Tibial artery (tissue), 4 donors: Measurements from ENCODE around the gene PAPSS2.

Source experiments
- DNase-seq, 2 donors: peaks; one replicate each; pipeline ENCODE4 v3.0.0-alpha.2; 2019
- H3K27ac ChIP-seq, 2 donors: fragments of 200-600 bp; sonication (generic) in 1 of 2; 1 replicate in 1 of 2; 2 replicates in 1 of 2; pipeline ENCODE4 v1.5.1; 2018 to 2019; ENCODE audit warnings: mild to moderate bottlenecking in 1 of 2
- H3K27me3 ChIP-seq, 2 donors: fragments of 200-600 bp; sonication (generic) in 1 of 2; one replicate each; pipeline versions ENCODE4 v1.5.1 to v1.6.0; 2016 to 2019
- H3K36me3 ChIP-seq, 3 donors: fragments of 200-600 bp; sonication (generic) in 2 of 3; one replicate each; pipeline ENCODE4 v1.5.1; 2016 to 2019; ENCODE audit warnings: mild to moderate bottlenecking in 2 of 3
- H3K4me1 ChIP-seq, 4 donors: fragments of 200-600 bp; sonication (generic) in 2 of 4; 1 replicate in 3 of 4; 2 replicates in 1 of 4; pipeline ENCODE4 v1.5.1; 2016 to 2019
- H3K4me3 ChIP-seq, 2 donors: fragments of 200-600 bp; sonication (generic) in 1 of 2; 1 replicate in 1 of 2; 2 replicates in 1 of 2; pipeline ENCODE4 v1.5.1; 2018 to 2019; ENCODE audit warnings: mild to moderate bottlenecking in 2 of 2
- H3K9me3 ChIP-seq, 3 donors: fragments of 200-600 bp; sonication (generic) in 1 of 3; one replicate each; pipeline ENCODE4 v1.5.1; 2016 to 2019
- CTCF ChIP-seq, 2 experiments: fragments of 200-600 bp in 1 of 2; fragments of 450-650 bp in 1 of 2; IDR thresholded peaks; one replicate each; pipeline ENCODE4 v1.5.1; 2017 to 2019; ENCODE audit warnings: antibody characterized with exemption in 2 of 2, mild to moderate bottlenecking in 1 of 2, moderate library complexity in 1 of 2
- intact Hi-C: fragments of 100-400 bp; cut with DNase I; formaldehyde crosslinking; loops from one replicate; pipeline ENCODE4 v1.15.0; 2023; ENCODE audit warnings: low total_unique reads

Gene PAPSS2

DNA sequence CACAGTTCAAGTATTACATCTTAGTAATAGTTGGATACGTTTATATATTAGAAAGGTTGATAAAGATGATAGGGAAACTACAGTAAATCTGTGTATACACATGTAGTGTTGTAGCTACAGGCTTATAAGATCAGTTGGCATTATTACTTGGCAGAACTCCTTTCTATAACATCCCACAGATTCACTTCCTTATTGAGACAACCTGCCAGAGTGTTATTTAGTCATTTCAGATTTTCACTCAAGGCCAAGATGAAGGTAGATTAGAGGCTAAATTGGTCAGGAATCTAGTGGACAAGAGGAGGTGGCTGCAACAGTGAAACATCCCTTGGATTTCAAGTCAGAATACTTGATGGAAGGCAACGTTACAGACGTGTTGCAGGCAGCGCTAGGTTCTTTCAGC, 63.0 kb downstream of the PAPSS2 start:
- H3K27ac ChIP-seq, result no peak overlapping the region
- H3K4me3 ChIP-seq, result no peak overlapping the region
- peaks cover 0 to 13% (median 0%) of the 10 kb centered on the region in 3 donors for H3K36me3 ChIP-seq
- intact Hi-C loops, result no loop called here
- no peak for DNase-seq
- H3K27me3 ChIP-seq, result no peaks in the 10 kb centered on the region
- no peaks in the 10 kb centered on the region for H3K4me1 ChIP-seq
- no peaks in the 10 kb centered on the region for H3K9me3 ChIP-seq
- TF ChIP-seq CTCF (IDR thresholded peaks at IDR 0.05), result no peak

DNA sequence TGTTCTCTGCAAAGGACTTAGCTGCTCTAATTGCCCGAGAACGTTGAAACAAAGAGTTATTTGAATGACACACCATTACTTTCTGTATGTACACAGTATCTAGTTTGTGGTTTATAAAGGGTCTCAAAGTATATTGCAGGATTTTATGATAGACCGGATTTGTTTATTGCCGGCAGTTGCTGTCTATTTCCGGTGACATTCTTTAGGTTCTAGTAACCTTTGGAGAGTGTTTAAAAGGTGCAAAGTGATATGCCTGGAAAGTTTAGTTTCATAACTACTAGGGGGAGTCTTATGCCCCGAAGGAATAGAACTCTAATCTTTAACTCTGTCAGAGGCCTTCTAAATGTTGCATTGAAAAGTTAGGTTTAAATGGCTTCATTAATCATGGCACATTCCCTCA, 63.8 kb downstream of the PAPSS2 start:
- H3K27ac ChIP-seq, result no peak overlapping the region
- no peaks in the 10 kb centered on the region for H3K27me3 ChIP-seq
- TF ChIP-seq CTCF (IDR thresholded peaks at IDR 0.05), result no peak
- peaks cover 0 to 15% (median 0%) of the 10 kb centered on the region in 3 donors for H3K36me3 ChIP-seq
- intact Hi-C loops, result no loop called here
- no peak for DNase-seq
- H3K4me3 ChIP-seq, result no peak overlapping the region
- no peaks in the 10 kb centered on the region for H3K4me1 ChIP-seq
- no peaks in the 10 kb centered on the region for H3K9me3 ChIP-seq

GRCh38 chr10:87724789-87725188, 65.1 kb downstream of the PAPSS2 start:
- Histone ChIP-seq H3K4me3 (no peak overlapping the region), H3K4me1 (no peaks in the 10 kb centered on the region), H3K9me3 (no peaks in the 10 kb centered on the region), H3K27me3 (no peaks in the 10 kb centered on the region), H3K36me3 (peaks cover 0 to 15% (median 0%) of the 10 kb centered on the region in 3 donors), H3K27ac (no peak overlapping the region)
- intact Hi-C loops, result no loop called here
- TF ChIP-seq CTCF (IDR thresholded peaks at IDR 0.05), result no peak
- DNase-seq, result no peak

DNA sequence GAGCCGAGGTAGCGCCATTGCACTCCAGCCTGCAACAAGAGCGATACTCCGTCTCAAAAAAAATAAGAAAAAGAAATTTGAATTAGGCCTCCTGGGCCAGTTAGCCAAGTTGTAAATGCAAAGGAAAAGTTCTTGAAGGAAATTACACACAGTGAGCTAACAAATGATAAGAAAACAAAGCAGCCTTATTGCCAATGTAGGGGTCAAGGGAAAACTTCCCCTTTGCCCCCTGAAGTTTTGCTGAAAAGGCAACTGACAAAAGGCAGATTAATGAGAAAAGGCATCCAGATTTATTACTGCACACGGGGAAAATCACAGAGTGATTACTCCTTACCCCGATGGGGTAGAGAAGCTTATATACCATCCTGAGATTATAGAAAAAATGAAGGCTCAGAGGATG, 70.3 kb downstream of the PAPSS2 start:
- no peak for DNase-seq
- Histone ChIP-seq H3K36me3 (peaks cover 0 to 15% (median 0%) of the 10 kb centered on the region in 3 donors), H3K9me3 (no peaks in the 10 kb centered on the region), H3K27me3 (no peaks in the 10 kb centered on the region), H3K4me1 (peaks cover 0 to 3% (median 1%) of the 10 kb centered on the region in 4 donors), H3K4me3 (no peak overlapping the region), H3K27ac (no peak overlapping the region)
- intact Hi-C loops, result loop anchor here (5.0 kb wide), 1 partner anchor 68 kb away; no protein-coding TSS in a partner anchor
- no peak for TF ChIP-seq CTCF (IDR thresholded peaks at IDR 0.05)

- intact Hi-C loops, result loop anchor here (5.0 kb wide), 1 partner anchor 71 kb away; no protein-coding TSS in a partner anchor
- no peak overlapping the region for H3K27ac ChIP-seq
- no peak for TF ChIP-seq CTCF (IDR thresholded peaks at IDR 0.05)
- H3K36me3 ChIP-seq, result no peaks in the 10 kb centered on the region
- H3K4me3 ChIP-seq, result no peak overlapping the region
- peaks cover 0 to 6% (median 3%) of the 10 kb centered on the region in 4 donors for H3K4me1 ChIP-seq
- DNase-seq, result no peak
- no peaks in the 10 kb centered on the region for H3K27me3 ChIP-seq
- H3K9me3 ChIP-seq, result no peaks in the 10 kb centered on the region
Measured at GRCh38 chr10:87733081-87733480, 73.4 kb downstream of the PAPSS2 start.
